Psoas muscle (tissue), 8 donors: ENCODE results near the gene HSPG2. TPM values are rescaled to one million over a fixed set of nuclear protein-coding genes. Genes with fewer than 3 reads are reported as not detected.

ENCODE experiments used
- ATAC-seq, 4 donors: fragments of 200-7000 bp; cut with Tn5 transposase; one replicate each; pipeline ENCODE4 v1.9.1; 2020; ENCODE audit warnings: moderate library complexity in 3 of 4, mild to moderate bottlenecking in 2 of 4
- DNase-seq, 2 donors: peaks; one replicate each; pipeline ENCODE4 v3.0.0-alpha.2; 2020
- H3K27ac ChIP-seq: fragments of 200-600 bp; one replicate; pipeline ENCODE4 v1.8.0; 2022
- H3K27me3 ChIP-seq, 3 donors: fragments of 200-600 bp in 1 of 3; one replicate each; pipeline versions ENCODE4 v1.6.1 to v1.8.0; 2013 to 2022; ENCODE audit warnings: low read length in 2 of 3, mild to moderate bottlenecking in 2 of 3, moderate library complexity in 1 of 3; ENCODE audit not compliant: insufficient read depth in 3 of 3
- H3K36me3 ChIP-seq, 2 donors: fragments of 200-600 bp in 1 of 2; one replicate each; pipeline versions ENCODE4 v1.6.1 to v1.8.0; 2013 to 2022; ENCODE audit warnings: low read depth in 1 of 2, mild to moderate bottlenecking in 1 of 2, moderate library complexity in 1 of 2; ENCODE audit not compliant: insufficient read depth in 1 of 2
- H3K4me1 ChIP-seq: fragments of 200-600 bp; one replicate; pipeline ENCODE4 v1.8.0; 2022
- H3K4me3 ChIP-seq: fragments of 200-600 bp; one replicate; pipeline ENCODE4 v1.8.0; 2022; ENCODE audit warnings: mild to moderate bottlenecking
- H3K9me3 ChIP-seq: fragments of 200-600 bp; one replicate; pipeline ENCODE4 v1.8.0; 2022
- CTCF ChIP-seq: fragments of 200-600 bp; IDR thresholded peaks from one replicate; pipeline ENCODE4 v1.8.0; 2022; ENCODE audit warnings: antibody characterized with exemption
- WGBS, 3 donors: extraction: QIAGEN DNeasy Blood & Tissue Kit; methylation state at CpG; one replicate each; pipeline versions ENCODE4 v1.1.6 to v1.1.7; 2013; 5-methylcytosine and 5-hydroxymethylcytosine counted together
- intact Hi-C, 2 donors: fragments of 100-400 bp; cut with DNase I; formaldehyde crosslinking; loops; one replicate each; pipeline versions ENCODE4 v1.11.0 to v1.14.2; 2022
- polyA plus RNA-seq, 3 donors: library from polyadenylated mRNA; stranded (reverse); fragments of 200-250 nt; gene quantifications; one replicate each; pipeline ENCODE4 v1.2.3, GENCODE V29; 2013
- total RNA-seq, 4 donors: library from RNA; stranded (reverse); fragmentation: NEBNext Ultra II Directional in 2 of 4; extraction: Animal tissue kit (Norgen Biotek cat#: 25700) in 2 of 4; gene quantifications; one replicate each; pipeline versions ENCODE4 v1.2.1 to v1.2.4, GENCODE V29; 2021 to 2023
- donor health status: healthy with polysubstance abuse.
- donor health status: DM: no; HTN: no; CAD: no; lungs with moderate emphysema.
- donor health status: Bipolar disorder and iron deficiency.
- donor health status: healthy.
- donor health status: DM: yes; HTN: yes; CAD: no.
- donor health status: DM: no; HTN: no; CAD: no.
- donor health status: DM: no; HTN: no; CAD: no.
- donor health status: DM: yes; HTN: yes; CAD: no.

The HSPG2 gene
- total and polyA plus RNA-seq, 7 donors, result 24.5 to 168 (median 102) TPM

GRCh38 chr1:21963477-21964217, 26.5 kb upstream of the HSPG2 start:
- peak; percentile 90 to 97 (median 92) for ATAC-seq
- Histone ChIP-seq H3K9me3 (no peaks in the 10 kb centered on the region), H3K27ac (no peak overlapping the region), H3K36me3 (no peaks in the 10 kb centered on the region), H3K4me1 (no peaks in the 10 kb centered on the region), H3K4me3 (no peak overlapping the region), H3K27me3 (no peaks in the 10 kb centered on the region)
- peak; percentile 93 for TF ChIP-seq CTCF
- intact Hi-C loops, result loop anchor here (5.0 kb wide), 2 partner anchors 66 to 81 kb away; no protein-coding TSS in a partner anchor
- 46 to 52% (median 46%) methylated on average over 11 of the region's 11 CpGs for WGBS, 3 donors
- peak; percentile 76 to 85 for DNase-seq

- Histone ChIP-seq H3K27ac (no peak overlapping the region), H3K4me3 (no peak overlapping the region), H3K4me1 (peaks cover 6% of the 10 kb centered on the region), H3K36me3 (no peaks in the 10 kb centered on the region), H3K9me3 (no peaks in the 10 kb centered on the region), H3K27me3 (no peaks in the 10 kb centered on the region)
- DNase-seq (peak in 1 of 2 donors; percentile 39), ATAC-seq (no peak)
- TF ChIP-seq CTCF, result no peak
- WGBS, 3 donors, result 37 to 53% (median 50%) methylated on average over 2 of the region's 2 CpGs
- intact Hi-C loops, result loop anchor here (5.0 kb wide), 2 partner anchors 64 to 79 kb away; no protein-coding TSS in a partner anchor
Measured at GRCh38 chr1:21961799-21962198, 24.7 kb upstream of the HSPG2 start.

GRCh38 chr1:21961337-21961736, 24.2 kb upstream of the HSPG2 start:
- no peak overlapping the region for H3K4me3 ChIP-seq
- TF ChIP-seq CTCF, result no peak
- no peak overlapping the region for H3K27ac ChIP-seq
- intact Hi-C loops, result loop anchor here (5.0 kb wide), 2 partner anchors 64 to 79 kb away; no protein-coding TSS in a partner anchor
- 77 to 91% (median 86%) methylated on average over 2 of the region's 2 CpGs for WGBS, 3 donors
- no peaks in the 10 kb centered on the region for H3K27me3 ChIP-seq
- H3K36me3 ChIP-seq, result no peaks in the 10 kb centered on the region
- no peak for ATAC-seq
- H3K9me3 ChIP-seq, result no peaks in the 10 kb centered on the region
- no peak for DNase-seq
- peaks cover 6% of the 10 kb centered on the region for H3K4me1 ChIP-seq

- no peaks in the 10 kb centered on the region for H3K27me3 ChIP-seq
- DNase-seq, result peak in 1 of 2 donors; percentile 52
- no peak overlapping the region for H3K4me3 ChIP-seq
- WGBS, 3 donors, result 68 to 76% (median 73%) methylated on average over 18 of the region's 18 CpGs
- H3K9me3 ChIP-seq, result no peaks in the 10 kb centered on the region
- no peak for TF ChIP-seq CTCF
- no peaks in the 10 kb centered on the region for H3K36me3 ChIP-seq
- peak overlapping the region; percentile 61 for H3K27ac ChIP-seq
- intact Hi-C loops, result no loop called here
- H3K4me1 ChIP-seq, result peaks cover 6% of the 10 kb centered on the region
- ATAC-seq, result peak in 3 of 4 donors; percentile 29 to 37 (median 34)
Measured at GRCh38 chr1:21956720-21957552, 19.8 kb upstream of the HSPG2 start.
